Gastroesophageal sphincter (tissue), 4 donors: Measurements from ENCODE around the gene ITGA6. TPM values are rescaled to one million over a fixed set of nuclear protein-coding genes. Genes with fewer than 3 reads are reported as not detected.

Source experiments
- ATAC-seq: fragments of 150-250 bp; one replicate; pipeline ENCODE4 v1.9.1; 2016; ENCODE audit warnings: mild to moderate bottlenecking, moderate library complexity
- H3K27ac ChIP-seq, 4 donors: fragments of 200-600 bp; sonication (generic) in 3 of 4; 1 replicate in 3 of 4; 2 replicates in 1 of 4; pipeline ENCODE4 v1.5.1; 2016 to 2019
- H3K27me3 ChIP-seq: fragments of 200-600 bp; sonication (generic); one replicate; pipeline ENCODE4 v1.5.1; 2019
- H3K36me3 ChIP-seq, 2 donors: fragments of 200-600 bp; sonication (generic); one replicate each; pipeline ENCODE4 v1.5.1; 2019; ENCODE audit warnings: control low read depth in 1 of 2
- H3K4me1 ChIP-seq, 3 donors: fragments of 200-600 bp; sonication (generic); 1 replicate in 2 of 3; 2 replicates in 1 of 3; pipeline ENCODE4 v1.5.1; 2016 to 2019; ENCODE audit warnings: control low read depth in 2 of 3
- H3K4me3 ChIP-seq, 2 donors: fragments of 200-600 bp; sonication (generic); one replicate each; pipeline ENCODE4 v1.5.1; 2019; ENCODE audit warnings: mild to moderate bottlenecking in 1 of 2, moderate library complexity in 1 of 2
- H3K9me3 ChIP-seq, 3 donors: fragments of 200-600 bp; sonication (generic); one replicate each; pipeline ENCODE4 v1.5.1; 2017 to 2019; ENCODE audit warnings: control low read depth in 2 of 3
- CTCF ChIP-seq, 4 experiments: fragments of 200-600 bp in 2 of 4; fragments of 450-650 bp in 2 of 4; sonication (generic) in 1 of 4; IDR thresholded peaks; one replicate each; pipeline ENCODE4 v1.5.1; 2017 to 2019; ENCODE audit warnings: antibody characterized with exemption in 4 of 4, mild to moderate bottlenecking in 2 of 4, moderate library complexity in 2 of 4
- EP300 ChIP-seq: sonication (generic); formaldehyde crosslinking; IDR thresholded peaks from one replicate; pipeline ENCODE4 v1.6.1; 2017; ENCODE audit warnings: antibody characterized with exemption, mild to moderate bottlenecking
- POLR2A ChIP-seq, 2 donors: fragments of 450-650 bp; IDR thresholded peaks; one replicate each; pipeline ENCODE4 v1.6.1; 2017; ENCODE audit warnings: antibody characterized with exemption in 2 of 2, mild to moderate bottlenecking in 2 of 2, moderate library complexity in 1 of 2
- POLR2AphosphoS5 ChIP-seq: sonication (generic); formaldehyde crosslinking; IDR thresholded peaks from one replicate; pipeline ENCODE4 v1.6.1; 2017; ENCODE audit warnings: antibody characterized with exemption
- WGBS, 2 donors: methylation state at CpG; one replicate each; pipeline ENCODE4 v1.1.5; 2018; ENCODE audit warnings: low coverage in 1 of 2; 5-methylcytosine and 5-hydroxymethylcytosine counted together
- total RNA-seq, 4 donors: library from RNA; depleted of rRNA; stranded (reverse); fragments of >200 nt; gene quantifications; one replicate each; pipeline ENCODE4 v1.1.0, GENCODE V29; 2016

Gene ITGA6
- total RNA-seq, 4 donors from 2014 or later, result 32.5 to 62.2 (median 48.7) TPM

- no peak for ATAC-seq
- Histone ChIP-seq H3K27ac (no peak overlapping the region), H3K4me3 (no peak overlapping the region), H3K36me3 (no peaks in the 10 kb centered on the region), H3K4me1 (no peaks in the 10 kb centered on the region), H3K27me3 (no peaks in the 10 kb centered on the region), H3K9me3 (no peaks in the 10 kb centered on the region)
- 72% methylated on average over 3 to 4 of the region's 4 CpGs for WGBS, 2 donors
- no peak for TF ChIP-seq CTCF (IDR thresholded peaks at IDR 0.05)
- no peak for TF ChIP-seq POLR2AphosphoS5
- no peak for TF ChIP-seq EP300
- no peak for TF ChIP-seq POLR2A (IDR thresholded peaks at IDR 0.05)
These were observed 12.1 kb upstream of the ITGA6 start for GRCh38 chr2:172415157-172415864.

DNA sequence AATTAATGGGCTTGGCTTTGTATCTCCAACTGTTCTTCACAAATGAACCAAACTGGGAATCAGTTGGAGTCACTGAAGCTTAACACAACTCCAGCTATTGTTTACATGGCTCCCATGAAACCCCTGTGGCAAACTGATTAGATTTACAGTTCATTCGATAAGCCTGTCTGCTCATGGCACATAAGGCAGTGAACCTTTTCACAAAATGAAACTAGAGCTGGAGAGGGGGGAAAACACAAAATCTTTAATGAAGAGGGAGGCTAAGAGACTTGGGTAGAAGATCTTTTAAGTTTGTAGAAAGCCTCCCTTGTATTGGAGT is 11.6 kb upstream of the ITGA6 start:
- H3K4me1 ChIP-seq, result no peaks in the 10 kb centered on the region
- no peaks in the 10 kb centered on the region for H3K9me3 ChIP-seq
- no peak overlapping the region for H3K4me3 ChIP-seq
- 73% methylated on average over 1 of the region's 1 CpG; no CpG with 5 or more reads in 1 of the 2 donors for whole genome bisulfite sequencing, 2 donors
- TF ChIP-seq POLR2AphosphoS5 (no peak), CTCF (IDR thresholded peaks at IDR 0.05) (no peak), POLR2A (IDR thresholded peaks at IDR 0.05) (no peak)
- no peak for ATAC-seq
- H3K36me3 ChIP-seq, result no peaks in the 10 kb centered on the region
- H3K27ac ChIP-seq, result no peak overlapping the region
- H3K27me3 ChIP-seq, result no peaks in the 10 kb centered on the region

DNA sequence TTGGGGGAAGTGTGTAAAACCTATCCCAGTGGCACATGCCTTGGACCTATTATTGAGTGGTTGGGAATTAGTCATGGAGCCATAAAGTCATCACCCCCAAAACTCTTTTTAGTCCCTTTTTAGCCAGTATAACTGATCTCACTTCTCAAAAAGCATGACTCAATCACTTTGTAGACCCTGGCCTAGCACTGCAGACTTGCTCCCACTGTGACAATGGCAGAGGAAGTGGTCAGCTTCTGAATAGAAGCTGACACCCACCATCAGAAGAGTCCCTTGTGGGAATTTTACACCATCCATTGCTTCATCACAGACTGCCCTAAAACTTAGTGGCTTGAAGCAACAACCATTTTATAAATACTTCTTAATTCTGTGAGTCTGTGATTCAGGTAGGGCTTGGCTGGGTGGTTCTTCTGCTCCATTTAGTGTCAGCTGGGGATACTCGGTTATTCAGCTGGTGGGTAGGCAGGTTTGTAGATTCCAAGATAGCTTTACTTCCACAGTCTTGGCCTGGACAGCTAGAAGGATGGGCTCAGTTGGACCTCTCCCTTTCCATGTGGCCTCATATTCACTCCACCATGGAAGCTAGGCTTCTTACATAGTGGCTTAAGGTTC is 10.8 kb upstream of the ITGA6 start:
- Histone ChIP-seq H3K27ac (no peak overlapping the region), H3K27me3 (no peaks in the 10 kb centered on the region), H3K36me3 (no peaks in the 10 kb centered on the region), H3K9me3 (no peaks in the 10 kb centered on the region), H3K4me3 (no peak overlapping the region), H3K4me1 (no peaks in the 10 kb centered on the region)
- 88 to 100% methylated on average over 1 of the region's 1 CpG for WGBS, 2 donors
- ATAC-seq, result no peak
- TF ChIP-seq POLR2AphosphoS5, result no peak
- TF ChIP-seq POLR2A (IDR thresholded peaks at IDR 0.05), result no peak

DNA sequence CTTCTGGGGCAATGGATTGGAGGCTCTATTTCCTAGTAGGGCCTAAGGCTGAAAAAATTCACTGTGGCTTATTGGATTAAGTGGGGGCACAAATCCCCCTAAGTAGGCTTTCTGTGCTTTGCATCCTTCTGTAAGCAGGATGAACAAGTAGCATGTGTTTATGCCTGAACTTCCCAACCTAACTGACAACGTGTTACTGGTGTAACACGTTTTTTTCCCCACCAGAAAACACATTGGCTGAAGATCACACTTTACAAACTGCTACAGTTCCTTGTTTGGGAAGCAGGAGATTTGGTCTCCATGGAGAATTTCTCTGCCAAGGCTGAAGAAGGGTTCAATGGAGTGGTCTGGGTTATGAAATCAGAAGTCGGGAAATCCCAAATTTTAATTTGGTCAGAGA is 7.2 kb upstream of the ITGA6 start:
- WGBS, 2 donors, result 50 to 67% methylated on average over 1 to 3 of the region's 3 CpGs
- Histone ChIP-seq H3K4me3 (no peak overlapping the region), H3K4me1 (no peaks in the 10 kb centered on the region), H3K27ac (no peak overlapping the region), H3K27me3 (peaks cover 10% of the 10 kb centered on the region), H3K9me3 (no peaks in the 10 kb centered on the region), H3K36me3 (no peaks in the 10 kb centered on the region)
- ATAC-seq, result no peak
- no peak for TF ChIP-seq EP300
- TF ChIP-seq POLR2A (IDR thresholded peaks at IDR 0.05), result no peak
- TF ChIP-seq POLR2AphosphoS5, result no peak
- TF ChIP-seq CTCF (IDR thresholded peaks at IDR 0.05), result no peak

- no peaks in the 10 kb centered on the region for H3K36me3 ChIP-seq
- no peak for ATAC-seq
- 83 to 85% methylated on average over 5 to 6 of the region's 6 CpGs for WGBS, 2 donors
- no peak overlapping the region for H3K4me3 ChIP-seq
- no peaks in the 10 kb centered on the region for H3K9me3 ChIP-seq
- peaks cover 0 to 16% (median 3%) of the 10 kb centered on the region in 3 donors for H3K4me1 ChIP-seq
- TF ChIP-seq POLR2AphosphoS5, result no peak
- peaks cover 39% of the 10 kb centered on the region for H3K27me3 ChIP-seq
- H3K27ac ChIP-seq, result no peak overlapping the region
These were observed 4.2 kb upstream of the ITGA6 start for GRCh38 chr2:172423160-172423559.

DNA sequence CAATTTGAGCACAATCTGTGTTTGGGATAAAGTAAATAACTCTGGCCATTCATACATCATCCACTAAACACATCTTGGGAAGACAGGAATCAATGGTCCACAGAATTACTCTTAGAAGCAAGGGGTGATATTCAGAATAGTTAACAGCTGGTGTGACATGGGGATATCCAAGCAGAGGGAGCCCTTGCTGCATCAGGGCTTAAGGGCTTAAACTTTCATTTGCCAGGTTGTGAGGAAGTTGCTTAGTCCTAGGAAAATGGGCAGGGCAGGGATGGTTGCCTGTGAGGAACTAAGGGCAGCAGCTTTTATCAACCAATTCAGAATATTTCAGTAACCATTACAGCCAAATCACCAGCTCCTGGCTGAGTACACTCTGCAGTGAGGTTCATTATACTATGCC is 2.0 kb upstream of the ITGA6 start:
- H3K36me3 ChIP-seq, result no peaks in the 10 kb centered on the region
- TF ChIP-seq POLR2AphosphoS5 (no peak), EP300 (no peak), POLR2A (IDR thresholded peaks at IDR 0.05) (no peak), CTCF (IDR thresholded peaks at IDR 0.05) (no peak)

More for the DNA sequence above, 2.0 kb upstream of the ITGA6 start:
- H3K4me3 ChIP-seq, result no peak overlapping the region
- no peaks in the 10 kb centered on the region for H3K9me3 ChIP-seq
- no peak overlapping the region for H3K27ac ChIP-seq
- peaks cover 51% of the 10 kb centered on the region for H3K27me3 ChIP-seq
- H3K4me1 ChIP-seq, result peaks cover 0 to 22% (median 3%) of the 10 kb centered on the region in 3 donors
- no peak for ATAC-seq
